Psoas muscle (tissue), 8 donors: ENCODE data around the gene KRT31. TPM values are rescaled to one million over a fixed set of nuclear protein-coding genes. Genes with fewer than 3 reads are reported as not detected.

ENCODE experiments used
- ATAC-seq, 4 donors: fragments of 200-7000 bp; cut with Tn5 transposase; one replicate each; pipeline ENCODE4 v1.9.1; 2020; ENCODE audit warnings: moderate library complexity in 3 of 4, mild to moderate bottlenecking in 2 of 4
- DNase-seq, 2 donors: peaks; one replicate each; pipeline ENCODE4 v3.0.0-alpha.2; 2020
- H3K27ac ChIP-seq: fragments of 200-600 bp; one replicate; pipeline ENCODE4 v1.8.0; 2022
- H3K27me3 ChIP-seq, 3 donors: fragments of 200-600 bp in 1 of 3; one replicate each; pipeline versions ENCODE4 v1.6.1 to v1.8.0; 2013 to 2022; ENCODE audit warnings: low read length in 2 of 3, mild to moderate bottlenecking in 2 of 3, moderate library complexity in 1 of 3; ENCODE audit not compliant: insufficient read depth in 3 of 3
- H3K36me3 ChIP-seq, 2 donors: fragments of 200-600 bp in 1 of 2; one replicate each; pipeline versions ENCODE4 v1.6.1 to v1.8.0; 2013 to 2022; ENCODE audit warnings: low read depth in 1 of 2, mild to moderate bottlenecking in 1 of 2, moderate library complexity in 1 of 2; ENCODE audit not compliant: insufficient read depth in 1 of 2
- H3K4me1 ChIP-seq: fragments of 200-600 bp; one replicate; pipeline ENCODE4 v1.8.0; 2022
- H3K4me3 ChIP-seq: fragments of 200-600 bp; one replicate; pipeline ENCODE4 v1.8.0; 2022; ENCODE audit warnings: mild to moderate bottlenecking
- H3K9me3 ChIP-seq: fragments of 200-600 bp; one replicate; pipeline ENCODE4 v1.8.0; 2022
- CTCF ChIP-seq: fragments of 200-600 bp; IDR thresholded peaks from one replicate; pipeline ENCODE4 v1.8.0; 2022; ENCODE audit warnings: antibody characterized with exemption
- WGBS, 3 donors: extraction: QIAGEN DNeasy Blood & Tissue Kit; methylation state at CpG; one replicate each; pipeline versions ENCODE4 v1.1.6 to v1.1.7; 2013; 5-methylcytosine and 5-hydroxymethylcytosine counted together
- intact Hi-C, 2 donors: fragments of 100-400 bp; cut with DNase I; formaldehyde crosslinking; loops; one replicate each; pipeline versions ENCODE4 v1.11.0 to v1.14.2; 2022
- polyA plus RNA-seq, 3 donors: library from polyadenylated mRNA; stranded (reverse); fragments of 200-250 nt; gene quantifications; one replicate each; pipeline ENCODE4 v1.2.3, GENCODE V29; 2013
- total RNA-seq, 4 donors: library from RNA; stranded (reverse); fragmentation: NEBNext Ultra II Directional in 2 of 4; extraction: Animal tissue kit (Norgen Biotek cat#: 25700) in 2 of 4; gene quantifications; one replicate each; pipeline versions ENCODE4 v1.2.1 to v1.2.4, GENCODE V29; 2021 to 2023
- donor health status: healthy with polysubstance abuse.
- donor health status: DM: no; HTN: no; CAD: no; lungs with moderate emphysema.
- donor health status: Bipolar disorder and iron deficiency.
- donor health status: healthy.
- donor health status: DM: yes; HTN: yes; CAD: no.
- donor health status: DM: no; HTN: no; CAD: no.
- donor health status: DM: no; HTN: no; CAD: no.
- donor health status: DM: yes; HTN: yes; CAD: no.

KRT31 gene
- total and polyA plus RNA-seq, 7 donors, result 0.18 to 4.6 (median 0.87) TPM

GRCh38 chr17:41417127-41417526, 19.7 kb upstream of the KRT31 start:
- WGBS, 3 donors, result 86 to 95% (median 86%) methylated on average over 6 of the region's 6 CpGs
- H3K27me3 ChIP-seq, result no peaks in the 10 kb centered on the region

GRCh38 chr17:41416479-41416878, 19.1 kb upstream of the KRT31 start:
- ATAC-seq (peak in 3 of 4 donors; percentile 48 to 56 (median 50)), DNase-seq (no peak)
- H3K36me3 ChIP-seq, result no peaks in the 10 kb centered on the region
- intact Hi-C loops, result loop anchor here in 1 of 2 donors (10.0 kb wide), 1 partner anchor 228 kb away; no protein-coding TSS in a partner anchor
- 57 to 70% (median 60%) methylated on average over 5 of the region's 5 CpGs for WGBS, 3 donors
- H3K4me1 ChIP-seq, result peaks cover 5% of the 10 kb centered on the region
- peak overlapping the region; percentile 65 for H3K27ac ChIP-seq
- TF ChIP-seq CTCF, result no peak
- no peak overlapping the region for H3K4me3 ChIP-seq
- H3K9me3 ChIP-seq, result no peaks in the 10 kb centered on the region
- H3K27me3 ChIP-seq, result no peaks in the 10 kb centered on the region

More at GRCh38 chr17:41417127-41417526, 19.7 kb upstream of the KRT31 start:
- Histone ChIP-seq H3K9me3 (no peaks in the 10 kb centered on the region), H3K36me3 (no peaks in the 10 kb centered on the region), H3K27ac (no peak overlapping the region), H3K4me1 (peaks cover 5% of the 10 kb centered on the region), H3K4me3 (no peak overlapping the region)
- DNase-seq (no peak), ATAC-seq (no peak)
- TF ChIP-seq CTCF, result no peak
- intact Hi-C loops, result loop anchor here in 1 of 2 donors (10.0 kb wide), 1 partner anchor 228 kb away; no protein-coding TSS in a partner anchor

GRCh38 chr17:41415833-41416335, 18.5 kb upstream of the KRT31 start:
- H3K36me3 ChIP-seq, result no peaks in the 10 kb centered on the region
- H3K9me3 ChIP-seq, result no peaks in the 10 kb centered on the region
- H3K4me3 ChIP-seq, result no peak overlapping the region
- whole genome bisulfite sequencing, 3 donors, result 53 to 62% (median 58%) methylated on average over 3 of the region's 3 CpGs
- intact Hi-C loops, result loop anchor here in 1 of 2 donors (10.0 kb wide), 1 partner anchor 229 kb away; no protein-coding TSS in a partner anchor
- DNase-seq (no peak), ATAC-seq (peak; percentile 71 to 79 (median 78))
- H3K27ac ChIP-seq, result peak overlapping the region; percentile 65
- peaks cover 5% of the 10 kb centered on the region for H3K4me1 ChIP-seq
- no peak for TF ChIP-seq CTCF
- H3K27me3 ChIP-seq, result no peaks in the 10 kb centered on the region

GRCh38 chr17:41415411-41415810, 18.0 kb upstream of the KRT31 start:
- ATAC-seq (no peak), DNase-seq (no peak)
- H3K9me3 ChIP-seq, result no peaks in the 10 kb centered on the region
- intact Hi-C loops, result loop anchor here in 1 of 2 donors (10.0 kb wide), 1 partner anchor 229 kb away; no protein-coding TSS in a partner anchor
- H3K4me3 ChIP-seq, result no peak overlapping the region
- H3K36me3 ChIP-seq, result no peaks in the 10 kb centered on the region
- H3K27ac ChIP-seq, result peak overlapping the region; percentile 65
- 49 to 70% (median 59%) methylated on average over 4 of the region's 4 CpGs for WGBS, 3 donors
- peaks cover 5% of the 10 kb centered on the region for H3K4me1 ChIP-seq
- no peak for TF ChIP-seq CTCF
- no peaks in the 10 kb centered on the region for H3K27me3 ChIP-seq
